MM.1S (cell line): Measurements from ENCODE around the gene ALG8.

Experiments
- CTCF ChIP-seq: fragments of 300-600 bp; sonication (generic); IDR thresholded peaks from 2 replicates; pipeline ENCODE4 v1.5.1; 2016; ENCODE audit warnings: antibody characterized with exemption, low read length, mixed read lengths
- EZH2phosphoT487 ChIP-seq: fragments of 300-600 bp; sonication (generic); IDR thresholded peaks from 2 replicates; pipeline ENCODE4 v1.6.1; 2018; ENCODE audit warnings: antibody characterized with exemption, low read length

- no peak for TF ChIP-seq CTCF
- TF ChIP-seq EZH2phosphoT487: no peak
Observed at GRCh38 chr11:78100261-78100660, 39.2 kb downstream of the ALG8 start.
